ENCODE results near the gene ETV6.
A peak's percentile ranks its signal among the peaks of the same experiment; 100 is the strongest.

The ETV6 gene

DNA sequence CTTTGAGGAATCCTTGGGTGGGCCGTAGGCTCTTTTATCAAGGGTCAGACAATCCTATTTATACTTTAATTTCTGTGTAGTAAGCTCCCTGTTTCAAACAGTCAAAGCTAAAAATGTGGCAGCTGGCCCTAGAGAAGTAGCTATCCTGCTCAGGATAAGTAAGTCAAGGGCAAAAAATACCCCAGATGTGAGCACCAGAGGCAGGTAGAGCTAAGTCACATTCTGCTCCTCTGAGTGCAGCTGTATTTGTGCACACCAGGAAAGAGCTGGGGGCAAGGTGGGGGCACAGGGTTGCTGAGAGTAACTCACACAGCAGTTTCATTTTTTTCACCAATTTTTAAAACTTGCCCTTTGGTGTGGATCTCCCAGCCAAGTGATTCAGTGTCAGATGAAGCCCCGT, 5.3 kb downstream of the ETV6 start:
- no peaks in the 10 kb centered on the region for H3K9me3 Mint-ChIP-seq
- DNase-seq (no peak), ATAC-seq (no peak)
- no peaks in the 10 kb centered on the region for H3K27me3 Mint-ChIP-seq
- peaks cover 77% of the 10 kb centered on the region for H3K4me1 Mint-ChIP-seq
- no peak overlapping the region for H3K4me3 Mint-ChIP-seq
- H3K27ac Mint-ChIP-seq: no peak overlapping the region

DNA sequence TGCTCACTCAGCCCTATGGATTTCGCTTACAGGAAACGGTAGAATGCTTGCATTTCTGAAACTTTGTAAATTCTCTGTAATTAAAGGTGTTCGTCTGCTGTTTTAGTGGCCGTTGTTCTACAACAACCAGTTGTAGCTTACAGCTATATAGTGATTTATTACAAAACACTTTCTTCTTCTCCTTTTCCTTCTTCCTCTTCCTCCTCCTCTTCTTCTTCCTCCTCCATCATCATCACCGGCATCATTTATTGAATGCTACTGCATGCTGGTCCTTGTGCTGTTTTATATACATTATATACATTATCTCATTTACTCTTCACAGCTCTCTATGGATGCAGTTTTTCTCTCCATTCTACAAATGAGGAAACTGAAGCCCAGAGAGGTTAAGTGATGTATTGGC, 6.4 kb downstream of the ETV6 start:
- H3K27ac Mint-ChIP-seq: no peak overlapping the region
- peaks cover 85% of the 10 kb centered on the region for H3K4me1 Mint-ChIP-seq
- DNase-seq (no peak), ATAC-seq (no peak)
- no peaks in the 10 kb centered on the region for H3K9me3 Mint-ChIP-seq
- no peaks in the 10 kb centered on the region for H3K27me3 Mint-ChIP-seq
- H3K4me3 Mint-ChIP-seq: no peak overlapping the region

- no peaks in the 10 kb centered on the region for H3K9me3 Mint-ChIP-seq
- DNase-seq: no peak
- H3K4me3 Mint-ChIP-seq: no peak overlapping the region
- no peak for ATAC-seq
- peaks cover 92% of the 10 kb centered on the region for H3K4me1 Mint-ChIP-seq
- H3K27me3 Mint-ChIP-seq: no peaks in the 10 kb centered on the region
- H3K27ac Mint-ChIP-seq: no peak overlapping the region
Measured at GRCh38 chr12:11656550-11656949, 7.1 kb downstream of the ETV6 start.

- no peaks in the 10 kb centered on the region for H3K9me3 Mint-ChIP-seq
- H3K27ac Mint-ChIP-seq: no peak overlapping the region
- no peak for ATAC-seq
- no peaks in the 10 kb centered on the region for H3K27me3 Mint-ChIP-seq
- H3K4me3 Mint-ChIP-seq: no peak overlapping the region
- DNase-seq: no peak
- peaks cover 94% of the 10 kb centered on the region for H3K4me1 Mint-ChIP-seq
Measured at GRCh38 chr12:11657511-11657910, 8.0 kb downstream of the ETV6 start.

DNA sequence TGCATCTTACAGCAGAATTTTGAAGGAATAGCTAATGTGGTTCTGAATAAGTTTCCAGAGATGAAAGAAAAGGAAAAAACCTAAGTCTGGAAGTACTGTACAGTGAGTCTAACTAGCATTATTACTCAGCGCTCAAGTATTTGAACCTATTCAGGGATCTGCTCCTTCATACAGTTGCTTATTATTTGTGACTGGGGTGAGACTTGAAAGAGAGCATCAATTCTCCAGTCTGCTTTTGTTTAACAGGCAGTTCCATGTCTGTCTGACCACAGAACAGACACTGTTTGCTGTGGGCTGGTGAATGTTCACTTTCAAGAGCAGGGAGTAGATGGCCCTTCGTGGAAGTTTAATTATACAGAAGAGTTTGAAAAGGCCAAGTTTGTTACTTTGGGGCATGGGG, 9.3 kb downstream of the ETV6 start:
- Mint-ChIP-seq H3K9me3 (no peaks in the 10 kb centered on the region), H3K27me3 (no peaks in the 10 kb centered on the region), H3K4me1 (peaks cover 94% of the 10 kb centered on the region), H3K27ac (no peak overlapping the region), H3K4me3 (peak overlapping the region in 1 of 2 donors; percentile 24)
- DNase-seq (no peak), ATAC-seq (peak; percentile 34)

GRCh38 chr12:11660624-11661023, 11.2 kb downstream of the ETV6 start:
- H3K9me3 Mint-ChIP-seq: peaks cover 0 to 6% of the 10 kb centered on the region in 2 donors
- ATAC-seq (no peak), DNase-seq (no peak)
- H3K27me3 Mint-ChIP-seq: no peaks in the 10 kb centered on the region
- H3K4me3 Mint-ChIP-seq: no peak overlapping the region
- H3K27ac Mint-ChIP-seq: no peak overlapping the region
- peaks cover 87% of the 10 kb centered on the region for H3K4me1 Mint-ChIP-seq

- ATAC-seq (no peak), DNase-seq (no peak)
- H3K27me3 Mint-ChIP-seq: no peaks in the 10 kb centered on the region
- H3K4me1 Mint-ChIP-seq: peaks cover 82% of the 10 kb centered on the region
- peak overlapping the region in 1 of 2 donors; percentile 44 for H3K27ac Mint-ChIP-seq
- peak overlapping the region; percentile 6 to 34 for H3K4me3 Mint-ChIP-seq
- peaks cover 0 to 6% of the 10 kb centered on the region in 2 donors for H3K9me3 Mint-ChIP-seq
Measured at GRCh38 chr12:11661491-11662089, 12.1 kb downstream of the ETV6 start.

DNA sequence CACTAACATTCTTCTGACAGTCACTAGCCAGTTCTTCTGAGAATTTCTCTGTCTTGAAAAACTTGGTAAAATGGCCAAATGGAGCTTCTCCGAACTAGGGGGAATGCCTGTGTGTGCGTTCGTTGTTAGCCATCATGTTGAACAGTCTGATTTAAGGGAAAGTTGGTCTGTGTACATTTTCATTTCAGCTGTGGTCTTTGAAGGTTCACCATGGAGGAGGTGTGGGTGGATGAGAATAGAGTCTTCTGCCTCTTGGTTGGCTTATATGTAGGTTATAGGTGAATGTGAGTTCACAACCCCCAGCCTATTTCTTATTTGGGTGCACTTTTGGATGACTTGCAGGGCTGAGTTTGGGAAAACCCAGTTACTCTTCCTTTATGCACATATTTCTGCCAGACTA, 12.9 kb downstream of the ETV6 start:
- Mint-ChIP-seq H3K27ac (no peak overlapping the region), H3K4me1 (peaks cover 75% of the 10 kb centered on the region), H3K9me3 (peaks cover 0 to 6% of the 10 kb centered on the region in 2 donors), H3K4me3 (peak overlapping the region; percentile 6 to 20), H3K27me3 (no peaks in the 10 kb centered on the region)
- peak; percentile 69 for ATAC-seq
- DNase-seq: no peak

DNA sequence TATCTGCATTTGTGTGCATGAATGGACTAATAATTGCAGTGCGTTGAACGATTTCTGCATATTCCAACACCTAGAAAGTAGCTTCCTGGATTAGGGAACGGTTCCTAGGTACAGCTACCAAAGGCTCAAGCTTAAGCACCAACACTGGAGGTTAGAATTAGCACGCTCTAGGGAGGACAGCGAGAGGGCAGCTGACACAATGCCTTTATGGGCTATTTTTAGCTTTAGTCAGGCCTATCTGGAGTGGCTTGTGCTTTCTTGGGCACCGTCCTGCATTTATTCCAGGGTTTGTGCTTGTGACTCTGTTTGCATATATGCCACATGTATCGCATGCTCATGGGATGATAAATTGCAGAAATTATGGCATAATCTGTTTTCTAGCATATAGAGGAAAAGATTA, 13.7 kb downstream of the ETV6 start:
- ATAC-seq (no peak), DNase-seq (no peak)
- Mint-ChIP-seq H3K4me3 (no peak overlapping the region), H3K27ac (no peak overlapping the region), H3K9me3 (peaks cover 0 to 6% of the 10 kb centered on the region in 2 donors), H3K27me3 (no peaks in the 10 kb centered on the region), H3K4me1 (peaks cover 67% of the 10 kb centered on the region)

DNA sequence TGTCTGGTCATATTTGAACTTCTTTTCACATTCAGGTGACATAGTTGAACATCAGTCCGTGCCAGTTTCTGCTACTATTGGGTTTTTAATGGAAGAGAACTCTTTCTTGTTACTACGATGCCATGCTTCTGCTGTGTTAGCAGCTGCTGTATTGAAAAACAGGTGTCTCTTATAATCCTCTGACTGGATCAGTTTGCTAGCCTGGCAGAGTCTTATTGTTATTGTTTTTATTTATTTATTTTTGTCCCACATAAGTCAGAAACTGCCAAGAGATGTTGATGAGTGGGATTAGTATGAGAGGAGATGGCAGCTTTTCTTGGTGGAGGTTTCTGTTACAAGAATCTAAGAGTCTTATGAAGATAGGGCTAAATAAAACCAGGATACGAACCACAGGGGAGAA, 14.6 kb downstream of the ETV6 start:
- Mint-ChIP-seq H3K4me3 (no peak overlapping the region), H3K4me1 (peaks cover 62% of the 10 kb centered on the region), H3K9me3 (peaks cover 0 to 6% of the 10 kb centered on the region in 2 donors), H3K27me3 (no peaks in the 10 kb centered on the region), H3K27ac (no peak overlapping the region)
- ATAC-seq (no peak), DNase-seq (no peak)

DNA sequence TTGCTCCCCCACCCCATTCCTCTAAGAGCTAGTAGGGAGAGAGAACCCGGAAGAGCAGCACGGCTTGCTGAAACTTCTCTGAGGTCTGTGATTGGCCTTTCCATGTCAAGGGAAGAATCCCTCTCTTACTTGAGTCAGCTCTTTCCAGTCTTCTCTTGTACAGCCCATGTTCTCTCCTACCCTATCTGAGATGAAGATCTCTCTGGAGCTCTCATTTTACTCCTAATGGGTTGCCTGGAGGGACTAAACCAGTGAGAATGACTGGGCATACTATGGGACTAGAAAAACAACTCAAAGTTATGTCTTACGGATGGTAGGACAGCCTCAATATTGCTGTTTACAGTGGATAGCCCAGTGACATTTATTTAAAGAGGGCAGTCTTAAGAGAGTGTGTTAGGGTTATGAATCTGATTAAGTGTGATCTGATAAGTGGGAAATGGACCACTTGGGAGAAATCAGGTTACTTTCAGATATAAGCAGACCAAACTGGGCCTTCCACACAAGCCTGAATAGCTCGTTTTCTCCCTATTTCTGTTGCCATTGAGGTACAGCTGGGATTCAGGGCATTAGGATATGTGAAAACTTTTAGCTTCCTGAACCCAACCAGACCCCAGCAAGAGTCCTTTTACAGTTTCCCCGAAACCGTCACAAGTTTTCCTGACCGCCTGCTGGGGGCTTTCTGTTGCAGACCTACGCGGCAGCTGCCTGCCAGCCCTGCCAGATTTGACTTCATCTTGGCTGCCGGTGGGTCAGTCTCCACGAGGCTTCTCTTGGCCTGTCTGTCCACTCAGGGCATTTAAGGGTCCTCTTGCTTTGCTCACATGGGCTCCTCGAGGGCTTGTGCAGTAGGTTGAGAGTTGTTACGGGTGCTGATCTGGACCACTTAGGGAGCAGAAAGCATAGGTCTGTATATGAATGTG, 16.9 kb downstream of the ETV6 start:
- Mint-ChIP-seq H3K27me3 (no peaks in the 10 kb centered on the region), H3K27ac (no peak overlapping the region), H3K4me3 (no peak overlapping the region), H3K9me3 (peaks cover 0 to 6% of the 10 kb centered on the region in 2 donors), H3K4me1 (peaks cover 51% of the 10 kb centered on the region)
- ATAC-seq (no peak), DNase-seq (no peak)

GRCh38 chr12:11667171-11667570, 17.7 kb downstream of the ETV6 start:
- no peak for ATAC-seq
- Mint-ChIP-seq H3K9me3 (peaks cover 0 to 6% of the 10 kb centered on the region in 2 donors), H3K4me3 (no peak overlapping the region), H3K27me3 (no peaks in the 10 kb centered on the region), H3K4me1 (peaks cover 48% of the 10 kb centered on the region), H3K27ac (no peak overlapping the region)
- no peak for DNase-seq

GRCh38 chr12:11668611-11669010, 19.1 kb downstream of the ETV6 start:
- no peak overlapping the region for H3K4me3 Mint-ChIP-seq
- H3K4me1 Mint-ChIP-seq: peaks cover 45% of the 10 kb centered on the region
- DNase-seq (no peak), ATAC-seq (no peak)
- no peaks in the 10 kb centered on the region for H3K27me3 Mint-ChIP-seq
- no peak overlapping the region for H3K27ac Mint-ChIP-seq
- H3K9me3 Mint-ChIP-seq: peaks cover 0 to 6% of the 10 kb centered on the region in 2 donors

- Mint-ChIP-seq H3K27ac (no peak overlapping the region), H3K27me3 (no peaks in the 10 kb centered on the region), H3K4me3 (no peak overlapping the region), H3K9me3 (peaks cover 0 to 6% of the 10 kb centered on the region in 2 donors), H3K4me1 (peaks cover 48% of the 10 kb centered on the region)
- ATAC-seq (no peak), DNase-seq (no peak)
Measured at GRCh38 chr12:11669348-11669747, 19.9 kb downstream of the ETV6 start.

DNA sequence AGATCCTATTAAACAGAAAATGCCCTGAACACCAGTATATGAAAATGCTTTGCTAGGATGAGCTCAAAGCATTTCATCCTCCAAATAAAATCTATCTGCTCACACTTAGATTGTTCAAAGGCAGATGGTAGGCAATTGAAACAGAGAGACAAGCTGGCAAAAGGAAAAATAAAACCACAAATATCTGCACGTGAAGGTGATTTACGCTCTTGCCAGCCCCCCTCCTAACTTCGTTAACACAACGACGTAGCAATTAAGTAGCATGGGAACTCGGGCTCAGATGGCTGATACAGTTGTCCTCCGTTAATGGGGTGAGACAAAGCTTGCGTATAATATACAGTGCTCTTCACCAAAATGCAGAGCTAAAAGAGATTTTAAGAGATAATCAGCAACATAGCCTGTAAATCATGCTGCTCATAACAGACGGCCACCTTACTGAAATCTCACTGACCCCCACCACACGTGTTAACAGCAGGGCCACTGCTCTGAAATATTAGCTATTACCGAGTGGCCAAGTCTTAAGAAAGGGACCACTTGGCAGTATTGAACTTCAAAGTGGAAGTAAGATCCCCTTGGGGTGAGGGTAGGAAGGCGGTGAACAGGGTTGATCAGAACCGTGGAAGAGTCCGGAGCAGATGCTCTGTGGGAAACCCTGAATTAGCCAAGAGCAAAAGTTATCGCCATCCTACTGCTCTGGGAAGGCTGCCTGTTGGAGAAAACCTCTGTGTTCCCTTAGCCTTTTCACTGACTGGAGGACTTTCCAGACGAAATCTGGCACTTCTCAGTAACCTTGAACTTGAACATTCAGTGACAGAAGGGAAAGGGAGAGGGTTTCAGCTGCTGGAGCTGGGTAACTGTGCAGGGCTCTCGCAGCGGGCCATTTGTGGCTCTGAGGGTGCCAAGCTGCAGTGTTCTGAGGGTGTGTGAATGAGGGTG, 23.1 kb downstream of the ETV6 start:
- Mint-ChIP-seq H3K4me3 (no peak overlapping the region), H3K27ac (peak overlapping the region in 1 of 2 donors; percentile 7), H3K4me1 (peaks cover 55% of the 10 kb centered on the region)

More for the DNA sequence above, 23.1 kb downstream of the ETV6 start:
- Mint-ChIP-seq H3K27me3 (no peaks in the 10 kb centered on the region), H3K9me3 (no peaks in the 10 kb centered on the region)
- DNase-seq (no peak), ATAC-seq (no peak)

All from stimulated activated naive CD8-positive, alpha-beta T cell treated with anti-CD3 and anti-CD28 coated beads, Interleukin-15, amount 100 ng/mL, for 72 hours (primary cell).